ENCODE data around the gene RGL3.
"Not testable (repeated sequence)": the region's sequence is repeated elsewhere in the genome, so short reads cannot be mapped to it uniquely, and the experiment has no call there.

RGL3 gene

DNA sequence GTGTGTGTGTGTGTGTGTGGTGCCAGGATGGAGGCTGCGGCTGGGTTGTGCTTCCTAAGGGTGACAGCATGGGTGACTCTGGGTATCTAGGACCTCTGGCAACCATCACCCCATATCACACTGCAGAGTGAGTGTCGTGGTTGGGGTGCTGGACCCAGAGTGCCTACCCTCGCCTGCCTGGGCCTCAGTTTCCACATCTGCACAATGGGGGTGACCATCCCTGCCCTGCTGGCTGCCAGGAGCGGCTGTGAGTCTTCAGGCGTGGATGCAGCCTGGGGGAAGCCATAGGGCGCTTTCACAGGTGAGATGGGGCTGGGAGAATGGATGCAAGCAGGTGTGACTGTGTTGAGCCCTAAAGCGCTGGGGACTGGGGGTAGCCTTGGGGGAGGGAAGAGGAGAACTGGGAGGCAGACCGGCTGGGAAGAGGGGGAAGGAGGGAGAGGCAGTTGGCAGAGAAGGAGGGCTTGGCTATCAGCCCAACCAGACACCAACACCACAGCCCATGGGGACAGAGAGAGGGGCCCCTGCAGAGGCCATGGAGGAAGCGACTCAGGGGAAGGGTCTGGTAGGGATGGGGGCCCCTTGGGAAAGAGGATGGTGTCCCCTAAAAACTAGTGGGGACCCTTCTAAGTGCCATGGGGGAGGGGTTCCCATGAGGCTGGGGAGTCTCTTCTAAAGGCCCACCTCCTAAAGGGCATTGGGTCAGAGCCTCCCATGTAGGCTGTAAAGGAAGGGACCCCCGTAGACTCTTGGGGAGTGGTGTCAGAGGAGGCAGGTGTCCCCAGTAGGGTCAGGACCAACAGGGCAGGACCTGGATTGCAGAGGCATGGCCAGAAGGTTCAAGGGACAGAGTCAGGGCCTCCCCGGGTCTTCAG, 62.2 kb downstream of the RGL3 start:
- no peak for TF ChIP-seq ZFX (IDR thresholded peaks at IDR 0.05; ENCODE audit: borderline replicate concordance)
- TF ChIP-seq, protein P1, sequence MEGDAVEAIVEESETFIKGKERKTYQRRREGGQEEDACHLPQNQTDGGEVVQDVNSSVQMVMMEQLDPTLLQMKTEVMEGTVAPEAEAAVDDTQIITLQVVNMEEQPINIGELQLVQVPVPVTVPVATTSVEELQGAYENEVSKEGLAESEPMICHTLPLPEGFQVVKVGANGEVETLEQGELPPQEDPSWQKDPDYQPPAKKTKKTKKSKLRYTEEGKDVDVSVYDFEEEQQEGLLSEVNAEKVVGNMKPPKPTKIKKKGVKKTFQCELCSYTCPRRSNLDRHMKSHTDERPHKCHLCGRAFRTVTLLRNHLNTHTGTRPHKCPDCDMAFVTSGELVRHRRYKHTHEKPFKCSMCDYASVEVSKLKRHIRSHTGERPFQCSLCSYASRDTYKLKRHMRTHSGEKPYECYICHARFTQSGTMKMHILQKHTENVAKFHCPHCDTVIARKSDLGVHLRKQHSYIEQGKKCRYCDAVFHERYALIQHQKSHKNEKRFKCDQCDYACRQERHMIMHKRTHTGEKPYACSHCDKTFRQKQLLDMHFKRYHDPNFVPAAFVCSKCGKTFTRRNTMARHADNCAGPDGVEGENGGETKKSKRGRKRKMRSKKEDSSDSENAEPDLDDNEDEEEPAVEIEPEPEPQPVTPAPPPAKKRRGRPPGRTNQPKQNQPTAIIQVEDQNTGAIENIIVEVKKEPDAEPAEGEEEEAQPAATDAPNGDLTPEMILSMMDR (IDR thresholded peaks at IDR 0.05), result no peak
- no peak overlapping the region for H3K27ac ChIP-seq

GRCh38 chr19:11356074-11356397, 63.1 kb downstream of the RGL3 start:
- H3K27ac ChIP-seq, result no peak overlapping the region

DNA sequence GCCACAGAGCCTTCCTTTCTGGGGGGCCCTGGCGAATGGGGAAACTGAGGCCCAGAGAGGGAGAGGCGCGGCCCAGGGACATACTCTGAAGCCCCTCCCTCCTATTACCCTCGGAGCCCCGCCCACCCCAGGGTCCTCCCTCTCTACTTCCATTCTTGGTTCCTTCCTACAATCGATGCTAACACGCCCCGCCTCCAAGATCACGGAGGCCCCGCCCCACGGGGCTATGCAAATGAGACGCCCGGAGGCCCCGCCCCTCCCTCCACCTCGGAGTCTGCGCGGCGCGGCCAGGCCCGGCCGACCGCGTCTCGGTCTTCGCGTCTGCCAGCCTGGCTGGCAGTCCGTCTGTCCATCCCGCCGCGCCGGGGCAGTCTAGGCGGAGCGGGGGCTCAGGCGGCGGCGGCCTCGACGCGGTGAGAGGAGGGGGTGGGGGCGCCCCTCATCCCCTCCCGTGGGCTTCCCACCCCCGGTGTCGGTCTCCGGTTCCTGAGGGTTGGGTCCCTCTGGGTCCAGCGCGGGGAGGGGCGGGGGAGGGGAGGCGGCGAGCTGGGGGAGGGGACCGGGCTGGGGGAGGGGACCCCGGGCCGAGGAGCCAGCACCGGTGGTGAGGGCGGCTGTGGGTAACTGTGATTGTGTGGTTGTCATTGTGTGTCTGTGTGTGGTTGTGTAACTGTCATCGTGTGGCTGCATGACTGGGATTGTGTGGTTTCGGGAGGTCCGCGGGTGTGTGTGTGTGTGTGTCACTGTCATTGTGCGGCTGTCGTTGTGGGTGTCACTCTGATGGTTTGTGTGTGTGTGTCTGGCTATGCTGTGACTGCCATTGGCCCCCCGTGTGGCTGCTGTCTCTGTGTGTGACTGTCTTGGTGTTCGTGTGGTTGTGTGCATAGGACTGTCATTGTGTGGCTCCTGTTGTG, 63.7 kb downstream of the RGL3 start, which contains the start of gene PLPPR2:
Gene PLPPR2 (plus strand): TSS at position 273 of the 914 bp plus-strand sequence. CDS start 2,242 bp downstream, outside the sequence.
- TF ChIP-seq, protein P1 (IDR thresholded peaks at IDR 0.05), result no peak
- no peak for TF ChIP-seq ZFX (IDR thresholded peaks at IDR 0.05; ENCODE audit: borderline replicate concordance)
- no peak within 1 kb of the TSS for H3K27ac ChIP-seq

More at GRCh38 chr19:11356074-11356397, 63.1 kb downstream of the RGL3 start:
- TF ChIP-seq, protein P1 (IDR thresholded peaks at IDR 0.05), result no peak
- no peak for TF ChIP-seq ZFX (IDR thresholded peaks at IDR 0.05; ENCODE audit: borderline replicate concordance)

- H3K27ac ChIP-seq, result not testable (repeated sequence)
Observed at GRCh38 chr19:11354102-11354501, 65.0 kb downstream of the RGL3 start.

DNA sequence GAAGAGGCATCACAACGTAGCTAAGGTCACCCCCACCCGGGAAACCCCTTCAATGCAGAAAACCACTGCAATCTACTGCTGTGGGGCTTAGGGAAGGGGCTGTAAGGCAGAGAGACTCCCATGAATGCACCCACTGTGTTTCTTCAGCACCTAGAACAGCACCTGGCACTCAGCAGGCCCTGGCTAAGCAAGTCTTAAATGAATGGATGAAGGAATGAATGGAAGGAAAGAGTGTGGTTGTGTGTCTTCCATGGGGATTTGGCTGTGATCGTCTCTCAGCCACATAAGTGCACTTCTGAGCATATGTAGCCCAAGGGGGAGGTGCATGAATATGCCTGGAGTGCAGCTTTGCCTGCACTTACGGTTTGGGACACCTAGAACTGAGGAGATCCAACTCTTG, 69.9 kb downstream of the RGL3 start:
- no peak overlapping the region for H3K27ac ChIP-seq
- TF ChIP-seq, protein P1 (IDR thresholded peaks at IDR 0.05), result no peak
- no peak for TF ChIP-seq ZFX (IDR thresholded peaks at IDR 0.05; ENCODE audit: borderline replicate concordance)

GRCh38 chr19:11347546-11348039, 71.5 kb downstream of the RGL3 start:
- H3K27ac ChIP-seq, result peak overlapping the region; percentile 92
- no peak for TF ChIP-seq ZFX (IDR thresholded peaks at IDR 0.05; ENCODE audit: borderline replicate concordance)
- TF ChIP-seq, protein P1 (IDR thresholded peaks at IDR 0.05), result no peak

GRCh38 chr19:11346104-11346940, 72.8 kb downstream of the RGL3 start, which contains the start of the genes CCDC159 and TMEM205:
CCDC159 (plus strand) TSS chr19:11346519; CDS start chr19:11346607, 88 bp downstream.
TMEM205 (minus strand) TSS chr19:11346268; CDS start chr19:11345619, 649 bp downstream.
- TF ChIP-seq, protein P1 (IDR thresholded peaks at IDR 0.05), result peak; percentile 20
- TF ChIP-seq ZFX (IDR thresholded peaks at IDR 0.05; ENCODE audit: borderline replicate concordance), result no peak

More at GRCh38 chr19:11346104-11346940, 72.8 kb downstream of the RGL3 start, which contains the start of the genes CCDC159 and TMEM205:
- H3K27ac ChIP-seq, result peak within 1 kb of the TSS; percentile 92
